ENCODE results near the gene SPDYE17.
"Not testable (repeated sequence)": the region's sequence is repeated elsewhere in the genome, so short reads cannot be mapped to it uniquely, and the experiment has no call there.

The SPDYE17 gene, protein sequence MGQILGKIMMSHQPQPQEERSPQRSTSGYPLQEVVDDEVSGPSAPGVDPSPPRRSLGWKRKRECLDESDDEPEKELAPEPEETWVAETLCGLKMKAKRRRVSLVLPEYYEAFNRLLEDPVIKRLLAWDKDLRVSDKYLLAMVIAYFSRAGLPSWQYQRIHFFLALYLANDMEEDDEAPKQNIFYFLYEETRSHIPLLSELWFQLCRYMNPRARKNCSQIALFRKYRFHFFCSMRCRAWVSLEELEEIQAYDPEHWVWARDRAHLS

DNA sequence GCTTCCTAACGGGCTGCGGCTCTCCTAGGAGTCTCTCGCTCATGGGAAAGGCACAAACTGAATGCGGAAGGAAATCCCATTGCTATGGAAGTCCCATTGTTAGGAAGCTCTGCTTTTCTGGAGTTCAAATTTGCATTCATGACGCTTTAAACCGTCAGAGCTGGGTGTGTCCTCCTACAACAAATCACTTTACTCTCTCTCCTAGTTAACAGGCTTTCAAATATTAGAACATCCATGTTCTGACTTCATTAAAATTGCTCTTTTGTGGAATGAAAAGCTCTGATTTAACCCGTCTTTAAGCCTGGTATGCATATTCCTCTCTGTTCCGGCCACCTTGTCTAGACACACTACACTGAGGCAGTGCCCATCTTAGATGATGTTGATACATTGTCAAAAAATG is at the start of gene SPDYE17:
Gene SPDYE17, minus strand, starts transcription at position 101 of the 400 bp plus-strand sequence. CDS start 1,791 bp downstream, outside the sequence.
- not testable (repeated sequence) for DNase-seq (ENCODE audit: low read depth, low spot score)

DNA sequence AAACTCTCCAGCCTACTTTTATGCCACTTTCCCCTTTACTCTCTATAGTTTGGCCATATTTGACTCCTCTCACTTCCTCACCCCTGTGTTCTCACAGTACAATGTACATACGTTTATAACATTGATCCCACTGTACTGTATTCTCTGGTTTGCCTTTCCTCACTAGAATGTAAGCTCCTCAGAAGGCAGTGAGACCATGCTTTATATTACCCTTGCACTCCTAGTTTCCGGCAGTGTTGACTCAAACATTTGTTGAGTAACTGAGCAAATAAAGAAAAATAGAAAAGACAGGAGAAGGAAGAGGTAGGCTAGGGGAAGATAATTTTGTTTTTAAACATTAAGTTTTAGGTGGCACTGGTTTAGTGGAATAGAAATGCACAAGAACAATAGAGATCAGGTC is 48.1 kb upstream of the SPDYE17 start:
- not testable (repeated sequence) for DNase-seq (ENCODE audit: low read depth, low spot score)

DNA sequence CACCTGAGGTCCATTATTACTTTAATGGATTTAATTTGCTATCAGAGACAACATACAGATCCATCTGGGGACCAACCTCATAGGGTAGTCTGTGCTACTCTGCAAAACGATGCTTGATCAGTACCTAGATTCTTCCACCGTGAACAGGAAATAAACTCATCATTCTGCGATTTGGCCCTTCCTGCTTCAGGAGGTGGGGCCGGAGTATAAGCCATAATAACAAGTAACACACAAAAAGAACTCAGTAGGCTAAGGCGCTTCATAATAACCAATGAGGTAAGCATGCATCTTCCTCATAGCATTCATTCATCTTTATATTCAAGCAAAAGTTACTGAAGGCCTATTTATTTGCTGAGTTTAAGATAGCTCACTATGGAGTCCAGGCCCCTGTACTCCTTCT is 47.5 kb upstream of the SPDYE17 start:
- DNase-seq (ENCODE audit: low read depth, low spot score), result not testable (repeated sequence)

DNA sequence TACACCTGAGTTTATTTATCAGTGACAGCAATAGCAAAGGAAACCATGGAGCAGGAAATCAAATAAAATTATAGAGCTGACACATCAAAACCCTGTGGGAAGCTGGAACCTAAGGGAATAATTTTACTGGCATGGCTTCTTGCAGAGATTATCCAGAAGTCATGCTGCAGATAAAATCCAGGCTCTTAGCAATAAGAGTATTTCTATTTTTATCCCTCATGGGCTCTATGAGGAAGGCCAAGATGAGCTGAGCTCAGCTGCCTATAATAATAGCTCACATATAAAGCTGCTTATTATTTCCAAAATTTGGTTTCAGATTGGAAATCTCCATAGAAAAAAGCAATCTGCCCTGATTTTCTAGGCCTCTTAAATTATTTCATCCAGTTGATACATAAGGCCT is 47.0 kb upstream of the SPDYE17 start:
- not testable (repeated sequence) for DNase-seq (ENCODE audit: low read depth, low spot score)

DNA sequence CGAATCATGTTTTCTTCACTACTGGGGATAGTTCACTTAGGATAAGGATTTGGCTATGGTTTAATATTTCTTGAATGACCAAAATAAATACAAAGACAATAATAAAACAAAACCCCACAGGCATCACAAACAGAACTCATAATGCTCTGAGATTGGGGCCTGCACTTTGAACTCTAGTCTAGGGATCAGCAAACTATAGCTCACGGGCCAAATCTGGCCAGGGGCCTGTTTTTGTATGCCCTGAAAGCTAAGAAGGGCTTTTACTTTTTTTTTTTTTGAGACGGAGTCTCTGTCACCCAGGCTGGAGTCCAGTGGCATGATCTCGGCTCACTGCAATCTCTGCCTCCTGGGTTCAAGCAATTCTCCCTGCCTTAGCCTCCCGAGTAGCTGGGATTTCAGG is 44.9 kb upstream of the SPDYE17 start:
- not testable (repeated sequence) for DNase-seq (ENCODE audit: low read depth, low spot score)

DNA sequence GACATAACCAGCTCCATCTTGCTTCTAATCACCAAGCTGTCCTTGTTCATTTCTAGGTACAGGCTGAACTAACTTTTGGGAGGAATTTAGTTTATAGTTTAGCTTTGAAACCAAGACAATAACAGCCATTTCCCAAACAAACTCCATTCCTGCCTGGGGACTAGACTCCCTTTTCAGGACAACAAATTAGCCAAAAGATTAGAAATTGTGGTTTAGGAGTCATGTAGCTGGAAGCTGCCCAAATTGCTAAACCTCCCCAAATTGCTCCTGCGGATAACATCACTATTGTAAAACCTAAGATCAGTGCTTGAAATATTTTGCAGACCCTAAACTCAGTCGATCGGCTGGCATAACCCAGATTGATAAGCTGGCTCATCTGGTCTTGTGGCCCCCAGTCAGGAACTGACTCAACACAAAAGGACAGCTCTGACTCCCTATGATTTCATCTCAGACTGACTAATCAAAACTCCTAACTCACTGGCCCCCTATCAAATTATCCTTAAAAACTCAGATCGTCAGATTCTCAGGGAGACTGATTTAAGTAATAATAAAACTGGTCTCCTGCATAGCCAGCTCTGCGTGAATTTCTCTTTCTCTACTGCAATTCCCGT is 42.7 kb upstream of the SPDYE17 start:
- DNase-seq (ENCODE audit: low read depth, low spot score), result not testable (repeated sequence)

DNA sequence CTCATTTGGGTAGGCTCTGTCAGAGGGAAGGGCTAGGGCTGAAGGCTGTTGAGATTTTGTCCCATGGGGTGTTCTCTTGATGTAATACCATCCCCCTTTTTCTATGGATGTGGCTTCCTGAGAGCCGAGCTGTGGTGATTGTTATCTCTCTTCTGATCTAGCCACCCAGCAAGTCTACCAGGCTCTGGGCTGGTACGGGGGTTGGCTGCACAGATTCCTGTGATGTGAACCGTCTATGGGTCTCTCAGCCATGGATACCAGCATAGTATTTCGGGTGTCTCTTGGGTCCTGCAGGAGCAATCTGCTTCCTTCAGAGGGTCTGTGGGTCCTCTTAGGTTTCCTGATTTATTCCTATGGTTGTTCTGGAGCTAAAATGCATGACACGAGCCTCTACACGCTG is 38.9 kb upstream of the SPDYE17 start:
- DNase-seq (ENCODE audit: low read depth, low spot score), result not testable (repeated sequence)

DNA sequence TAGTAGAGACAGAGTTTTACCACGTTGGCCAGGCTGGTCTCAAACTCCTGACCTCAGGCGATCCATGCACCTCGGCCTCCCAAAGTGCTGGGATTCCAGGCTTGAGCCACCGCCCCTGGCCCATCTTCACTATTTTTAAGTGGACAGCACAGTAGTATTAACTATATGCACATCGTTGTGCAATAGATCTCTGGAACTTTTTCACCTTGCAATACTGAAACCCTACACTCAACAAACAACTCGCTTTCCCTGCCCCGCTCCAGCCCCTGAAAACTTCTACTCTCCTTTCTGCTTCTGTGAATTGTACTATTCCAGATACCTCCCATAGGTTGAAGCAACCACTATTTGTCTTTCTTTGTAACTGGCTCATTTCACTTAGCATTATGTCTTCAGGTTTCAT is 33.7 kb upstream of the SPDYE17 start:
- not testable (repeated sequence) for DNase-seq (ENCODE audit: low read depth, low spot score)

DNA sequence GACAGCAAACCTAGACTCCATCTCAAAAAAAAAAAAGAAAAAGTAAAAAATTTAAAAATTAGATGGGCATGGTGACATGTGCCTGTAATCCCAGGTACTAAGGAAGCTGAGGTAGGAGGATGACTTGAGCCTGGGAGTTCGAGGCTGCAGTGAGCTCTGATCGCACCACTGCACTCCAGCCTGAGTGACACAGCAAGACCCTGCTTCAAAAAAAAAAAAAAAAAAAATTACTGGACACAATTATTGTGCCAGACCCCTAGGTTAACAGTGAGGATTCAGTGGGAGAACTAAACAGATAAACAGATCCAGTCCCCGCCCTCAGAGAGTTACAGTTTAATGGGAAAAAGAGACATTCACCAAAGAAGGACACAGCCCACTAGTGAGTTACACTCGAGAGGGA is 31.6 kb upstream of the SPDYE17 start:
- not testable (repeated sequence) for DNase-seq (ENCODE audit: low read depth, low spot score)

DNA sequence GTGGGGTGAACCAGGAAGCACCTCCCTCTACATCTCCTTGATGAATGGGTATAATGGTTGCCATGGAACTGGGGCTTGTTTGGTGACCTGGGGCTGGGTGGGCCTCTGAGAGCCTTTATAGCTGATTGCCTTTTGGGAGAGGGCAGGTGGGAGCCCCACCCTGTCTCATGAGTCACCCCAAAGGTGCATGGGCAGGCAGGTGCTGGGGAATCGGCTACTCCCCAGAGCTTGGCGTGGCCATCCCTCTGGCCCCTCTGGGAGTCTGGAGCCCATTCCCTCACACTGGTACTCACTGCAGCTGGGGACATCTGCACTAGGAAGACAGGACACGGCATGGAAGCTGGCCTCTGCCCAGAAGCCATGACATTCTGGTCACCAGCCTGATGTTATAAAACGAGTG is 30.4 kb upstream of the SPDYE17 start, which contains the start of gene SPDYE18:
Gene SPDYE18, minus strand, starts transcription at position 2 of the 400 bp plus-strand sequence. CDS start 2,046 bp downstream, outside the sequence.
- DNase-seq (ENCODE audit: low read depth, low spot score), result not testable (repeated sequence)

DNA sequence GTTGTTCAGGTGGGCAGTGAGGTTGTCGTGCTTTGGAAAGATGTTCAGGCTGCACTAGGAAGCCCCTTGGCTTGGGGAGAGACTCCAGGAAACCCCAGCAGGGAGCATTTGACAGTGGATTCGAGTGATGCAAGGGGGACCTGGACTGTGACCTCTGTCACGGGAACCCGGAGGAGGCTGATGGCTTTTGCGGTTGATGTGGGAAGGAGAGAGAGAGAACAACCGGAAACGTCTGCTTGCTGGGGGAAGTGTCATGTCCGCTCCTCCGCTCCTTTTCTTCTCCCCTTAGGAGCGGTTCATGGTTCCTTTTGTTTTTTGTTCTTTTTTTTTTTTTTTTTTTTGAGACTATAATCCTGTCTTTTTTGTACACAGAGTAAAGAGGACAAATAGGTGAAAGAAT is 5.8 kb downstream of the SPDYE17 start:
- not testable (repeated sequence) for DNase-seq (ENCODE audit: low read depth, low spot score)

DNA sequence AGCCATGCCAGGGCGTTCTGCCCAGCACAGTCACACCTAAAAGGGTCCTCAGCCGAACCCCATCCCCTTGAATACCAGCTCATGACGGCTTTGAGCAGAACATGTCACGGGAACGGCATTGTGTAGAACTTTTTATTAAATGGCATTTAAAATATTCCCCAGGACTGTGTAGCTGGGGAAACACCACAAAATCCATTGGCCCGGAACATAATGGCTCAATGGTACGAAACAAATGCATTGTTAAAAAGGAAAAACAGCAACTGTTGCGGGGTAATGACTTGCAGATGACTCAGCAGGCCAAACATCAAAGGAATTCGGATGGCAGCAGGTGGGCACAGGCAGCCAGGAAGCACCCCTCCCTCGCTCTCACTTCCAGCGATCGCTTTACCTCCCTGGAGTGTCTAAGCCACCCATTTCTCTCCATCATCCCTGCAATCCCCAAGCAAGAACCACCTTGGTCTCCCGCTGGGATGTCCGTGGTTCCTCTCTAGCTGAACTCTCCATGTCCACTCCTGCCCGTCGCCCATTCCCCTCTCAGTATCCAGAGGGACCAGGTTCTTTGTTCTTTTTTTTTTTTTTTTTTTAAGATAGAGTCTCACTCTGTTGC is 22.0 kb downstream of the SPDYE17 start:
- DNase-seq (ENCODE audit: low read depth, low spot score), result peak; percentile 16

DNA sequence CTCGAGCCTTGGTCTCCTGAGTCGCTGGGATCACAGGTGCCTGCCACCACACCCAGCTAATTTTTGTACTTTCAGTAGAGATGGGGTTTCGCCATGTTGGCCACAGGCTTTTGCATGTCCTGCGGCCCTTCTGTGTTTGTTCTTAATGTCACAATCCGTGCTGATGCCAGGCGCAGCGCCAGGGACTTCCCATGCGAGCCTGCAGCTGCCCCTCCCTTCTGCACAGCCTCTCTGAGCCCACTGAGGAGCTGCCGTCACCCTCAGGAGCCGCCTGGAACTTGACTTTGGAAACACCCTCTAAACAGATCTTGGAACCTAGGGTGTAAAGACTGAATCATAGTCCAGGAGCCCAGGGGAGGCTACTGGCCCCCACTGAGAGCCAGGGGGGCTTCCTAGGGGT is 24.2 kb downstream of the SPDYE17 start:
- DNase-seq (ENCODE audit: low read depth, low spot score), result not testable (repeated sequence)

DNA sequence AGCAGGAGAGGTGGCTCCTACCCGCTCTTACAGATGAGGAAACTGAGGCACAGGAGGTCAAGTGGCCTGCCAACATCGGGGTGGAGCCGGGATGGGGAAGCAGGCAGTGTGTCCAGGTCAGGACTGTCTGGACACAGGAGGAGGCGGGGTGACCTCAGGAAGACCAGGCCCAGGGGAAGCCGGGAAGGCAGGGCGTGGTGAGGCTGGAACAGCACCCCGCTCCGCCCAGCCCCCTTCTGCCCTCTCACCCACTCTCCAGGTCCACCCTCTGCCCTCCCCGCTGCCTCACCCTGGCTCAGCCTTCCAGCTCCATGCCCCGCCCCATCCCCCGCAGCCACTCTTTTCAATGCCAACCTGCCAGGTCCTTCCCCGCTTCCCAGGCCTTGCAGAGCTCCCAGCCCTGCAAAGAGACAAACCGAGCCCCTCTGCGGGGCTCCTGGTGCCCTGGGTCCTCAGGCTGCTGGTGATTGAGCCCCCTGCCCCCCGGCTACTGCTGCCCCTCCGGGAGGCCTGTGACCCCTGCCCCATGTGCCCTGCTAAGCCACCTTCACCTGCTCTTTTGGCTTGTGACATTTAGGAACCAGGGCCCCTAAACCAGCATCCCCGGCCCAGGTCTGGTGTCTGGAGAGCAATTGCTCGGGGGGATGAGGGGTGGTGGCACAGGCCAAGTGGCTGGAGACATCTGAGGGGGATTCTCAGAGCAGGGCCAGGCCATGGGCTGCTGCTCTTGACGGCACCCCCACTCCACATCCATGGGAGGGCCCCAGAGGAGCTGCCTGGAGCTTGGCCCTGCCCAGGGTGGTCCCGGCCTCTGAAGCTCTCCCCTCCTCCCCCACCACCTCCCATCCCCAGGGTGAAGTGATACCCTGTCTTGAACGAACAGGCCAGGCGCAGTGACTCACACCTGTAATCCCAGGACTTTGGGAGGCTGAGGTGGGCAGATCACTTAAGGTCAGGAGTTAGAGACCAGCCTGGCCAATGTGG is 25.7 kb downstream of the SPDYE17 start:
- DNase-seq (ENCODE audit: low read depth, low spot score), result not testable (repeated sequence)

DNA sequence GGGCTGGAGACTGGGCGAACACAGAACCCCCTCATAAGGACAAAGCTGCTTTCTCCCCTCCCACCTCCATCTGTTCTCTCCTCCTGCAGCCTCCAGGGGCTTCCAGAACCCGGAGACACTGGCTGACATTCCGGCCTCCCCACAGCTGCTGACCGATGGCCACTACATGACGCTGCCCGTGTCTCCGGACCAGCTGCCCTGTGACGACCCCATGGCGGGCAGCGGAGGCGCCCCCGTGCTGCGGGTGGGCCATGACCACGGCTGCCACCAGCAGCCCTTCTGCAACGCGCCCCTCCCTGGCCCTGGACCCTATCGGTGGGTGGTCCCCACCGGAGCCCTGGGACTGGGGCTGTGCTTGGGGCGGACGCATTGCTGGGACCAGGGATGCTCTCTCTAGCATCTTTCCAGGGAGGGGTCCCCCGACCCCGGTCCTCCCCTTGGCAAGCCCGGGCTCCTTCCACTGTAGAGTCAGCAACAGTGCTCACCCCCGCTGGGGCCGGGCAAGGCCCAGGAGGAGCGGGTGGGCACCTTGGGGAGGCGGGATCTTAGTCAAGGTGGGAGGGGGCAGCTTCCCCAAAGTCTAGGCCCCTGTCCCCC is 26.6 kb downstream of the SPDYE17 start:
- not testable (repeated sequence) for DNase-seq (ENCODE audit: low read depth, low spot score)

DNA sequence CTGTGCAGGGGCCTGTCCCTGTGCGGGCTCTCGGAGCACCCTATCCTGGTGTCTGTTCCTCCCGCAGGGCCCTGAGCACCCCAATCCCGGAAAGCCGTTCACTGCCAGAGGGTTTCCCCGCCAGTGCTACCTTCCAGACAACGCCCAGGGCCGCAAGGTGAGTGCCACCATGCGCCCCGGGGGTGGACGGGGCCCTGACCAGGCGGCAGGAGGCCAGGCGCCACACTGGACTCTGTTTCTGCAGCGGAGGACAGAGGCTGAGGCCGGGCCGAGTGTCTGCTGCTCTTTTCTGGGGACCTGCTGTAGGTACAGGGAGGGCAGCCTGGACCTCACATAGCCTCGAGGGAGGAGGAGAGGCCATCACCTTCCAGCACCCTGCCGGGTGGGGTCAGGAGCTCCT is 28.0 kb downstream of the SPDYE17 start:
- DNase-seq (ENCODE audit: low read depth, low spot score), result not testable (repeated sequence)

DNA sequence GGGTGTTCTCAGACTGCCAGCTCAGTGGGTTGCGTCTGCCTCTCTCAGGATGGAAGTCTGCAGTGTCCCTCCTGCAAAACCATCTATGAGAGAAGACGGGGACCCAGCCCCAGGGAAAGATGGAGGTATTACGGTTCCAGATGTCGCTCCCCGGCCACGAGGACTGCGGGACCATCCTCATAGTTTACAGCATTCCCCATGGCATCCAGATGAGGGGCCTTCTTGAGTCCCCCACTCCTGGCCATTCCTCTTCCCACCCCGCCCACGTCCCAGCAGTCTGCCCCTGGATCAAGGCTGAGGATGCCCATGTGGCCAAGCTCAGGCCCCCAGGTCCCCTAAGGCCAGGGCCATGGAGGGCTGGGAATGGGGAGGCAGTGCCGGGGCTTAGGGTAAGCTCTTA is 28.9 kb downstream of the SPDYE17 start:
- not testable (repeated sequence) for DNase-seq (ENCODE audit: low read depth, low spot score)

DNA sequence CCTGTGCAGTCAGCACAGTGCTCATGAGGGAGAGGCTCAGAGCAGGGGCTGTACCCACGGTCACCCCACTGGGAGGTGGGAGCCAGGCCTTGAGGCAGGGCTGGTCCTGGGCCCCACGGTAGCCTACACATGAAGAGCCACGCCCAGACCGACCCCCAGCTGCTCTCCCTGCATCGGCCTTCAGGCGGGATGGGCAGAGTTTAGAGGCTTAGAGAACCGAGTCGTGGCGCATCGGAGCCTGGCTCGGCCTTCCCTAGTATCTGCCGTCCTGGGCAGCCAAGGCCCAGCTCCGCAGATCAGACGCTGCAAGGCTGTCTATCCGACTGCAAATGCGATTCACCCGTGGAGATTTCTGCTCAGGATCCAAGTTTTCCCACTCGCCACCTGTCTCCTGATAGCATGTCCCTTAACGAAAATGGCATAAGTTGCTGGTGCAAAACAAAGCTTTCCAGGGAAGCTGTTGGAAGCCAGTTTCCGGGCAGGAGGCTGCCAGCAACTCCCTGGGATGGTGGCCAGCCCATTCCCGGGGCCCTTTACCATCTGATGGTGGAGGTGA is 29.4 kb downstream of the SPDYE17 start:
- not testable (repeated sequence) for DNase-seq (ENCODE audit: low read depth, low spot score)

DNA sequence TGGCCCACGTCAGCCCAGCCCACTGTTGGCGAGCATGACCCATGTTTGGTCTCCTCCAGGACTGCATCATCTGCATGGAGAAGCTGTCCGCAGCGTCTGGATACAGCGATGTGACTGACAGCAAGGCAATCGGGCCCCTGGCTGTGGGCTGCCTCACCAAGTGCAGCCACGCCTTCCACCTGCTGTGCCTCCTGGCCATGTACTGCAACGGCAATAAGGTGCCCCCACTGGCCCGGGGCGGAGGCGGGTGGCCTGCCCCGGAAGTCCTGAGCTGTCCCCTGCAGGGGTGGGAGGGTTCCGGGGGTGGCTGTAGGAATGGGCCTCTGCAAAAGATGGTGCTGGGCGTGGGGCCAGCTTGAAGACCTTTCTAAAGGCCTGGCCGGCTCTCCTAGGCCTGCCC is 30.1 kb downstream of the SPDYE17 start:
- peak; percentile 25 for DNase-seq (ENCODE audit: low read depth, low spot score)

DNA sequence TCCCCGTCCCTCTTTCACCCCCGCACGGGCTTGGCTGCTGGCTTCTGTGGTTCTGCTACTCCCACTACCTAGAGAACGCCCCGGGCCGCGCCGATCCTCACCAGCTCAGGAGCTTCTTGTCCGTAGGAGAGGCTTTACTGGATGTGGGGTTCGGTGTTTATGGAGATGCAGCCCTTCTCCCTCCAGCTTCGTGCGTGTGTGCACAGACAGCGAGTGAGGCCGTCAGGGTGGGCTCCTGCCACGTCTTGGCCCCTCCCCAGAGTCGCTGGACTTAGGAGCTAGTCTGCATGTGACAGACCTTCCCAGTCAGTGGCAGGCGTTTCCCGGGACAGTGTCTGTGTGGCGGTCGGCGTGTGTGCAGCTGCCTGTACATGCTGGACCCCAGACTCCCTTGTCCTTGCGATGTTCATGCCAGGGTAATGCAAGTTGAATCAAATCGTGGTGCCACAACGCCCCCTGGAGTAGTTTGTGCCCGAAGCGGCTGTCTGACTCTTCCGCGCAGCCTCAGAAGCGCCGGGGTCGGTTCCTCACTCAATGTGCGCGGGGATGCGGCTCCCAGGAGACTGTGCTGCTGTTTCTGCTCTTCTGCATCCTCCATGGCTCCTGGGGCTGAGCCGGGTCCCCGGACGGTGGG is 32.6 kb downstream of the SPDYE17 start:
- not testable (repeated sequence) for DNase-seq (ENCODE audit: low read depth, low spot score)
